ENCODE measurements around the gene PSME3IP1.

- TF ChIP-seq CTCF (IDR thresholded peaks at IDR 0.05; ENCODE audit: low read depth, low read length) (no peak), POLR2A (IDR thresholded peaks at IDR 0.05; ENCODE audit: extremely low read depth, insufficient read length) (no peak), MYC (IDR thresholded peaks at IDR 0.05; ENCODE audit: low read depth, low read length) (no peak)
- TF ChIP-seq, protein P1, sequence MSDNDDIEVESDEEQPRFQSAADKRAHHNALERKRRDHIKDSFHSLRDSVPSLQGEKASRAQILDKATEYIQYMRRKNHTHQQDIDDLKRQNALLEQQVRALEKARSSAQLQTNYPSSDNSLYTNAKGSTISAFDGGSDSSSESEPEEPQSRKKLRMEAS (IDR thresholded peaks at IDR 0.05; ENCODE audit: low read depth, low read length), result no peak
These were observed 42.5 kb downstream of the PSME3IP1 start for GRCh38 chr16:57143149-57143921.

All from NB4 (cell line).